GM15510 (cell line): ENCODE results near the gene ULBP3.

ENCODE experiments used
- POLR2A ChIP-seq: IDR thresholded peaks from 3 replicates; pipeline ENCODE4 v1.6.1; 2011; ENCODE audit warnings: borderline replicate concordance; ENCODE audit not compliant: insufficient read length; ENCODE audit errors: extremely low read depth

Gene ULBP3

DNA sequence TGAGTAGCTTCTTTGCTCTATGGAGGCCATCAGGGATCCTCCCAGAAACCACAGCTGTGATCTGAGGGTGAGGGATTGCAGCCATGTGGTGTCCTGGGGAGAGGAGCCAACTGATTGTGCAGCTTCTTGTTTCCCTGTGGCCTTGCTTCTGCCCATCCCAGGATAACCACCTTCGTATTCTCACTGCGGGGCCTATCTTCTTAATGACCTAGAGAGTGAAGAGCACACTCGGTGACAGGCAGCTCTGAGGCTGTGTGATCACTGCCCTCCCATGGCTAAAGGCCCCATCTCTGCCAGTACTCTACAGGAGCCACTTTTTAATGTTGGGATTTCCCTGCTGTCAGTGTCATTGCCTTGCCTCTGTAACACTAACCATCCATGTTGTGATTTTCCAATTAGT lies 38.3 kb downstream of the ULBP3 start:
- no peak for TF ChIP-seq POLR2A

DNA sequence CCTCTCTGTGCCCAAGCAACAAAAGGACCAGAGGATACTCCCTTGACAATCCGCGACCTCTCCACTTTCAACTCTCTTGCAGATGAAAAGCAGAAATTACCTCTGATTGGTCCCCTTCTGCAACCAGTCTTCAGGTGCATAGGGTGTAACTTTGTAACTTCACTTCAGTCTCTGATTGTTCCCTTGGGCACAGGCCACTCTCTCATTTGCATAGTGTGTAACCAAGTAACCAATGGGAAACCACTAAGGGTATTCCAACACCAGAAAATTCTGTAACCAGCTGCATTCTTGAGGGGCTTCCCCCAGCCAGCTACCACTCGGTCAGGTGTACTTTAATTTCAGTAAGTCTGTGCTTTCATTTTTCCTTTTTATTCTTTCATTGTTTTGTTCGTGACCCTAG lies 39.2 kb downstream of the ULBP3 start:
- TF ChIP-seq POLR2A, result no peak

DNA sequence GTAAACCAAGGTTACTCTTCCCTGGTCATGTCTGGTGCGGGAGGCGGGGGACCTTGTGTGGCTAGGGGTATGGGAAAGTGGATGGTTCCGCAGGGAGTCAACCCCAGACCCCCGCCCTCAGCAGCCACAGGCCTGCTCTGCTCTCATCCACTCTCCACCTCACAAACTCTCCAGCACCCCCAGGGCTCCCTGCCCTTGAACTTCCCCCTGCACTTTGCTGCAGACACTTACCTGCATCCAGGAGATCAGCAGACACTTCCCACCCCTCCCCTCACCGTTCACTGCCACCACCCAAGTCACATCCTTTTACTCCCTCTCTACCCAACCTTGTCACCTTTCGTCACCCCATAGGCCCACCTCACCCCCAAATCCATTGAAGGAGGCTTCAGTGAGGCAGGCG lies 39.6 kb downstream of the ULBP3 start:
- no peak for TF ChIP-seq POLR2A

DNA sequence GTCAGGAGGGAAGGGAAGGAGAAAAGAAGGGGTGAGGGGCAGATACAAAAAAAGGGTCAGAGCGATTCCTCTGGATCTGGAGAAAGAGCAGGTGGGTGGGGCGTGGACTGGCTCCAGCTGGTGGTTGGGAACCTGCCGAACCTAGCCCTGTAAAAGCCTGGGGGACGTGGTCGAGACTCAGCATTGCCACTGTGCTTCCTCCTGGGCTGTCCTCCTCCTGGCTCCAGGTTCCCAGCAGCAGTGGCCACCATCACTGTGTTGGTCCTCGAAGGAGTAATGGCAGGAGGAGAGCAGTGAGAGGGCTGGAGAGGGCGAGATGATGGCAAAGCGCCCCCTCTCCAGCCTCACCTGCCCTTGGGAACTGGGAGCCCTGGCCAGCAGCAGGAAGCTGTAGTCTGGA lies 40.1 kb downstream of the ULBP3 start:
- no peak for TF ChIP-seq POLR2A

DNA sequence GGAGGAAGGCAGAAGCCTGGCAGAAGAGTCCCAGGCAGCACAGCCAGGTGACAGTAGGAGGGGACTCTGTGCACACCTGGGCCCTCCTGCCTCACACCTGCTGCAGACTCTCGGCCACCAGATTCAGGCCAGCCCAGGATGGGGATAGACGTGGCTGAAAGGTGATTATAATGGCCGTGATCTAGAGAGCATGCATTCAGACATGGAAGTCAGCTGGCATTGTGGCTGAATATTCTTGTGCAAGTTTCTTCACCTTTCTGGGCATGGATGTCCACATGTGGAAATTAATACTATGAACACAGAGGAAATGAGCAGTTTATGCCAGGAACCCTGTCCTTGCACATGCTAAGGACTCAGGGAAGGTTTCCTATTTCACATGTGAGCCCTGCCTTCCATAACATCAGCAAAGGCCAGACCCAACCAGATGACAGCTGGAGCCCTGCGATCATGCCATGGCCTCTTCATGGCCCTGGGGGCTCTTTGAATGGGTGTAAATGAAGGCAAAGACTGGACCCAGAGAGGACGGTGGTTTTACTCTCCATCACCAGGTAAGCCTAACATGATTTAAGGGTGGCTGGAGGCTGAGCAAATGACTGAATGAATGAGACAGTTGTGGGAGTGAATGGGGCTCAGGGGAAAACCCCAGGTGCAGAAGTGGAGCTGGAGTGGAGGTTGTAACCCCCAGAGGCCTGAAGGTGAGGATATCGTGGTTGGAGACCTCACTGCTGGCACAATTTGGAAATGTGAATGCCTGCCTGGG lies 40.9 kb downstream of the ULBP3 start:
- no peak for TF ChIP-seq POLR2A

DNA sequence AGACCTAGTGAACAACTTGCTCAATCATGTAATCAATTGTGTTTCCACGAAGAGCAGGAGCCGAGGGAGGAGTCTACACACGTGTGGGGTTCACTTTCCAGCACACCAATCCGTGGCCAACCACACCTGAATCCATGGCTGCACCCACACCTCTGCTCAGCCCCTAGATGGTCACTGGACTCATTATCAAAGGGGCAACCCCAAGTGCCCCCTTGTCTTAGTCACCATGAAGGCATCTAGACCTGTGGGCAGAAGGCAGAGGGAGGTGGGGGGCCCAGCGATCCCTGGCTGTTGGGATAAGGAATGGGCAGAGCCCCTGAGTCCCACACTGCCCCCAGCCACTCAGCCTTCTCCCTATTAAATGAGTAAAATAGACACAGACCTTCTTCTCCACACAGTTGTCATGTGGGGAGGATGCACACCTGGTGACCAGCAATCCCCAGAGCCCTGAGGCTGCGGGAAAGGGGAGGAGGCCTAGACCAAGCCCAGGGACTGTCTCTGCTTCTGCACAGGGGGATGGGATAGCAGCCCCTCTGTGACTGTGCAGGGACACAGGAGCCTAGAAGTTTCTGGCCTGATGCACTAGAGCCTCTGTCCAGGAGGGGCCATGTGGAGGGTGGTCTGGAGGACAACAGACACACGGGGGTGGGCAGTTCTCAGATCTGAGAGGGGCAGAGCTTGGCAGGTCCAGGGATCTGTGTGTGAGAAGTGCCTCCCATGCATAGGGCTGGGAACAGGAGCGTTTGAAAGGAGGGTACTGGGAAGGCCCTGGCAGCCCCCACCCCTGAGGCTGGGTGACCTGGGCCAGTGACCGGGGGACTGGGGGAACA lies 41.7 kb downstream of the ULBP3 start:
- TF ChIP-seq POLR2A, result no peak

DNA sequence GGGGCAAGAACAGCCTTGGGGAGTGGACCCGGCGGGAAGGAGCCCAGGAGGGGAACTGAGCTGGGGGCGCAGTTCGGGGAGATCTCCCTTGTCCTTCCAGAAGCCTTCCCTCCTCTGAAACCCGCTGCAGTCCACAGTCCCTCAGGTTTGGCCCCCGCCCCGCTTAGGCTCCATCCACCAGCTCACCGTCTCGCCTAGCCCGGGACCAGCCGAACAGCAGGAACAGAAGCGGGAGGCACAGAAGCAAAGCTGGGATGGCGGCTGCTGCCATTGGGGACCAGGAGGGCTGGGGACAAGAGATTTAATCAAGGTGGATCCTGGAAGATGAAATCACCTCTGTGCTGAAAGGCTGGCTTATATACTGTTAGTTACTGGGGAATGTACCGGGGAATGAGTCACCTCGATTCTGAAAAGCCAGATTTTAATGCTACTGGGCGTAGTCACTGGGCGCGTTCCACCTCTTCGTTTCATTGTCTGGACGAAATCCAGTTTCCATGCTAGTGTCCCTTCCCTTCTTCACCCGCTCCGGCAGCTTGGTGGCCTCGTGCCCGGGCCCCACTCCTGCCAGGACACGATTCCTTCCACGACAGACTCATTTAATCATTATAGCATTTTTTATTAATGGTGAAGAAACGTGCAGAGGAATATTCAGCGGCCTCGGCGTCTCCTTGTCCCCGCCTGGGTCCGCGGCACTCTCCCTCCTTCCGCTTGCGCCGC lies 43.6 kb downstream of the ULBP3 start, which contains the start of gene RAET1L:
Gene RAET1L, minus strand, starts transcription at position 332 of the 717 bp plus-strand sequence. Its CDS starts 61 bp downstream, at position 271.
- no peak for TF ChIP-seq POLR2A

DNA sequence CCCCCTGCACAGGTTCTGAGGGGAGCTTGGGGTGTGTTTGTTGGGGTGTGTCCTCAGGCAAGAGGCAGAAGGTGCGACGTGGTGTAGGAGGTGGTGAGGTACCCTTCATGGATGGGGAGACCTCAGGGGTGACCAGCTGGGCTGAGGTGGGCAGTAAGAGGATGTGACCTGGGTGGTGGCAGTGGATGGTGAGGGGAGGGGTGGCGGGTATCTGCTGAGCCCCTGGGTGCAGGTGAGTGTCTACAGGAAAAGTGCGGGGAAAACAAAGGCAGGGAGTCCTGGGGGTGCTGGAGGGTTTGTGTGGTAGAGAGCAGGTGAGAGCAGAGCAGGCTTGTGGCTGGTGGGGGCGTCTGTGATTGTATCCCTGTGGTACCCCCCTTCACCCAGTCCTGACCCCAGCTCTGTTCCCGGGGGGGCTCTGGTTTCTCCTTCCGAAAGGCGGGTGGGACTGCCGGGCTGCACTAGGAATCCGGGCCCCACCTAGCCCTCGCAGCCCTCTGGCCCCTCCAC lies 44.2 kb downstream of the ULBP3 start:
- TF ChIP-seq POLR2A, result no peak

DNA sequence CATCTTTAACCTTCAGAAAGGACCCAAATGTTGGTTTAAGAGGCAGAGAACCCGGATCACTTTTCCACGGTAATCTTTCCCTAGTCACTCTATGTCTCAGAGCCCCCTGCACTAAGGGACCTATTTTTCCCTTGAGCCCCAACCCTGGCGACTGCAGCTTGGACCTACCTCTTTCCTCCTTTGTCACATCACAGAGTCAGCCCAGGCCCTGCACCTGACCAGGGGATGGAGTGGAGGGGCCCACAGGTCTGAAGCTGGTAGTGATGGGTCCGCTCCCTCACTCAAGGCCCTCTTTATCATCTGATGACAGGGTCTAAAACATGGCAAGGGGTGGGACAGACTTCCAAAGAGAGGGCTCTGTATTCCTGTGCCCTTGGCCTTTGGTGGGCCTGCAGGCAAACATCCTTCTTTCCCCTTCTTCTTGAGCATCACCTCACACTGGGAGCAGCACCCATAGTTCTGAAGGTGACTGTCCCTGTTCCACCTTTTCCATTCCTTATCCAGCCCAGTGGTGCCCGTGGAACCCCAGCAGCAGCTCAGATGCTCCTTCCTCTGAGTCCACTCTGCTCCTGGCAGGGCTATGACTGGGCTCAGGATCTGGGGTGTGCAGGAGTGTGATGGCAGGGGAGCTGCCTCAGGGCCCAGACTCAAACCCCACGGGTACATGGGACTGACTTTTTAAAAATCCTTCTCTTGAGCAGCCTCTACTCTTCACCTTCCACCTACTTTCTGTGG lies 49.9 kb downstream of the ULBP3 start:
- no peak for TF ChIP-seq POLR2A

DNA sequence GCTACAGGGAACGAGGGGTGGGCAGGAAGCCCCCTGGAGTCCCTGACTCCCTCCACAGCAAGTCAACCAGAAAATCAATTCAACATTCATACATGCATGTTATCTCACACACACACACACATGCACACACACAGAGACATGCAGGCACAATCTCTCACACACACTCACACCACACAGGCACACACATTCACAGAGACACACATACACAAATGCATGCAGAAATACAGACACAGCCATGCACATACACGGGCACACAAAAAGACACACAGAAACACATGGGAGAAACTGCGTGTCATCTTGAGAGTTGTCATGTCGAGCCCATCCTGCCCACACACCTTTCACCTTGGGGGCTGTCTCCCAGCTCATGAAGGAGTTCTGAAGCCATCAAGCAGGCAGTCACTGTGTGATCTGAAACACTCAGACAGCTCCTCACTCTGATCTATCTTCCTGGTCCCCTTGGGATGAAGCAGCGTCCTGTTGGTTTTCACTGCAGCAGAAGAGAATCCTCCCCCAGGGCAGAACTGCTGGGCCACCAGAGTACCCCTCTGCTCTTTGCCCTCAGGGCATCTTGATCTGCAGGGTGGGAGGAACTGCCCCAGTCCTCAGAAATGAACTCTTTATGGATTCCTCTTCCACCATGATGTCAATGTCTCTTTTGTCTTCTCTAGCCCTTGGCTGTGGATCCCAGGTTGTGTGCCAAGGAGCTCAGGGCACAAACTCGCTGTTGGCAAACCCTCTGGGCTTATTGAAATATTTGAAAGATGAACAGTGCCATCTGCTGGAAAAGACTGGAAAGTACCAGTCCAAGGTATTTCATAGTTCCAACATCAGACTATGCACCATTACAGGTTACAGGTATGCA lies 52.4 kb downstream of the ULBP3 start:
- no peak for TF ChIP-seq POLR2A
